Left lung (tissue), 10 donors: ENCODE measurements around the gene PLOD3. TPM values are rescaled to one million over a fixed set of nuclear protein-coding genes. Genes with fewer than 3 reads are reported as not detected.
A peak's percentile ranks its signal among the peaks of the same experiment; 100 is the strongest.

Source experiments
- ATAC-seq: fragments of 200-7000 bp; cut with Tn5 transposase; one replicate; pipeline ENCODE4 v1.9.1; 2020; ENCODE audit warnings: moderate library complexity
- DNase-seq, 4 donors: peaks; one replicate each; pipeline ENCODE4 v3.0.0-alpha.2; 2013 to 2020
- H3K27ac ChIP-seq, 2 donors: fragments of 200-600 bp; sonication (generic) in 1 of 2; one replicate each; pipeline versions ENCODE4 v1.5.0 to v1.8.0; 2020 to 2021
- H3K27me3 ChIP-seq, 2 donors: fragments of 200-600 bp; sonication (generic) in 1 of 2; one replicate each; pipeline versions ENCODE4 v1.5.0 to v1.8.0; 2020 to 2021
- H3K36me3 ChIP-seq, 2 donors: fragments of 200-600 bp; sonication (generic) in 1 of 2; one replicate each; pipeline versions ENCODE4 v1.5.0 to v1.8.0; 2020 to 2021
- H3K4me1 ChIP-seq, 2 donors: fragments of 200-600 bp; one replicate each; pipeline ENCODE4 v1.8.0; 2021
- H3K4me3 ChIP-seq, 2 donors: fragments of 200-600 bp; sonication (generic) in 1 of 2; one replicate each; pipeline versions ENCODE4 v1.5.0 to v1.8.0; 2020 to 2021; ENCODE audit warnings: mild to moderate bottlenecking in 1 of 2
- H3K9me3 ChIP-seq, 2 donors: fragments of 200-600 bp; sonication (generic) in 1 of 2; one replicate each; pipeline versions ENCODE4 v1.5.0 to v1.8.0; 2020 to 2021
- intact Hi-C, 2 donors: fragments of 100-400 bp; cut with DNase I; formaldehyde crosslinking; loops; one replicate each; pipeline versions ENCODE4 v1.11.2 to v1.14.2; 2022
- polyA plus RNA-seq, 6 donors: library from polyadenylated mRNA; unstranded; fragments of 120-200 nt; gene quantifications; one replicate each; pipeline ENCODE4 v1.2.1, GENCODE V29; 2013; ENCODE audit not compliant: insufficient read length in 6 of 6
- total RNA-seq, 2 donors: library from RNA; stranded (reverse); fragmentation: NEBNext Ultra II Directional; extraction: Animal tissue kit (Norgen Biotek cat#: 25700); gene quantifications; one replicate each; pipeline ENCODE4 v1.2.1, GENCODE V29; 2021
- TF ChIP-seq, protein P1 (sequence below), 2 donors: fragments of 200-600 bp; sonication (generic) in 1 of 2; IDR thresholded peaks; one replicate each; pipeline versions ENCODE4 v1.5.0 to v1.8.0; 2021; ENCODE audit warnings: antibody characterized with exemption in 2 of 2
- donor health status: DM: no; HTN: yes; CAD: no.
- donor health status: DM: no; HTN: no; CAD: no.

The PLOD3 gene
- total and polyA plus RNA-seq, 8 donors = 60.9 to 120 (median 66.2) TPM

- Histone ChIP-seq H3K36me3 (peaks cover 0 to 43% of the 10 kb centered on the region in 2 donors), H3K4me1 (peaks cover 8 to 89% of the 10 kb centered on the region in 2 donors), H3K4me3 (no peak overlapping the region), H3K27ac (no peak overlapping the region), H3K9me3 (no peaks in the 10 kb centered on the region), H3K27me3 (no peaks in the 10 kb centered on the region)
- DNase-seq (no peak), ATAC-seq (no peak)
- TF ChIP-seq, protein P1, sequence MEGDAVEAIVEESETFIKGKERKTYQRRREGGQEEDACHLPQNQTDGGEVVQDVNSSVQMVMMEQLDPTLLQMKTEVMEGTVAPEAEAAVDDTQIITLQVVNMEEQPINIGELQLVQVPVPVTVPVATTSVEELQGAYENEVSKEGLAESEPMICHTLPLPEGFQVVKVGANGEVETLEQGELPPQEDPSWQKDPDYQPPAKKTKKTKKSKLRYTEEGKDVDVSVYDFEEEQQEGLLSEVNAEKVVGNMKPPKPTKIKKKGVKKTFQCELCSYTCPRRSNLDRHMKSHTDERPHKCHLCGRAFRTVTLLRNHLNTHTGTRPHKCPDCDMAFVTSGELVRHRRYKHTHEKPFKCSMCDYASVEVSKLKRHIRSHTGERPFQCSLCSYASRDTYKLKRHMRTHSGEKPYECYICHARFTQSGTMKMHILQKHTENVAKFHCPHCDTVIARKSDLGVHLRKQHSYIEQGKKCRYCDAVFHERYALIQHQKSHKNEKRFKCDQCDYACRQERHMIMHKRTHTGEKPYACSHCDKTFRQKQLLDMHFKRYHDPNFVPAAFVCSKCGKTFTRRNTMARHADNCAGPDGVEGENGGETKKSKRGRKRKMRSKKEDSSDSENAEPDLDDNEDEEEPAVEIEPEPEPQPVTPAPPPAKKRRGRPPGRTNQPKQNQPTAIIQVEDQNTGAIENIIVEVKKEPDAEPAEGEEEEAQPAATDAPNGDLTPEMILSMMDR (IDR thresholded peaks at IDR 0.05) = no peak
- intact Hi-C loops = no loop called here
Measured at GRCh38 chr7:101241443-101242349, 24.3 kb upstream of the PLOD3 start.

- Histone ChIP-seq H3K36me3 (peaks cover 0 to 50% of the 10 kb centered on the region in 2 donors), H3K27me3 (no peaks in the 10 kb centered on the region), H3K9me3 (no peaks in the 10 kb centered on the region), H3K4me1 (peaks cover 8 to 83% of the 10 kb centered on the region in 2 donors), H3K4me3 (no peak overlapping the region), H3K27ac (no peak overlapping the region)
- ATAC-seq (no peak), DNase-seq (no peak)
- intact Hi-C loops = no loop called here
- TF ChIP-seq, protein P1 (IDR thresholded peaks at IDR 0.05) = no peak
Measured at GRCh38 chr7:101241015-101241363, 23.6 kb upstream of the PLOD3 start.

DNA sequence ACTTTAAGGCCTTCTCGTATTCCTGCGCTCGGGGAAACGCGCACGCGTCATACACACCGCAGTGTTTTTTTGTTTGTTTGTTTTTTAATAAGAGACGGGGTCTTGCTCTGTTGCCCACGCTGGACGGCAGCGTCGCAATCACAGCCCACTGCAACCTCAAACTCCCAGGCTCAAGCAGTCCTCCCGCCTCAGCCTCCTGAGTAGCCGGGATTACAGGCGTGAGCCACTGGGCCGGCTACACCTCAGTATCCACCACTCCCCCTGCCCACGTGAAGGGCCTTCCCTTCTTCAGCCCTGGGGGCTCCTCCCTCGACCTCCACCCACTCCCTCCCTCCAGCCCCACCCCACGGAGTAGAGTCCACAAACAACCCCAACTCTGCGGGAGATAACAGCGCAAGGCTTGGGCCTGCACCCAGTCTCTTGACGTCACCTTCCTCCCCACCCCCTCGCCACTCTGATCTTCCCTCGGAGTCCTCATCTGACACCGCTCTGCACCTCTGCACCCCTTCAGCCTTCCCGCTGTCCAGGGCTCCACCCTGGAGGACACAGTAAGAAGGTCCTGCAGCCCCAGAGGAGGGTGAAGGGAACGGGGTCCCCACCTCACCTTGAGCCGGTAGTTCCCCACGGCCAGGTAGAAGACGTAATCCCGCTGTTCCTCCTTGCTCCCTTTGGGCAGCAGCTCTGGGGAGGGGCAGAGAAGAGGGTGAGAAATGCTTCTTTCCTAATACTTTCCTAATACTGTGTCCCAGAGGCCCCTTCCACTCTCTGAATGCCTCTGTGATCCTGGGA, 23.0 kb upstream of the PLOD3 start:
- intact Hi-C loops = no loop called here
- Histone ChIP-seq H3K4me3 (no peak overlapping the region), H3K4me1 (peaks cover 8 to 78% of the 10 kb centered on the region in 2 donors), H3K9me3 (no peaks in the 10 kb centered on the region), H3K36me3 (peaks cover 0 to 54% of the 10 kb centered on the region in 2 donors), H3K27ac (peak overlapping the region; percentile 65 to 70), H3K27me3 (no peaks in the 10 kb centered on the region)
- TF ChIP-seq, protein P1 (IDR thresholded peaks at IDR 0.05) = no peak
- ATAC-seq (no peak), DNase-seq (no peak)

- DNase-seq (no peak), ATAC-seq (no peak)
- no peaks in the 10 kb centered on the region for H3K9me3 ChIP-seq
- H3K36me3 ChIP-seq = peaks cover 0 to 54% of the 10 kb centered on the region in 2 donors
- no peaks in the 10 kb centered on the region for H3K27me3 ChIP-seq
- H3K27ac ChIP-seq = peak overlapping the region; percentile 65 to 70
- TF ChIP-seq, protein P1 (IDR thresholded peaks at IDR 0.05) = no peak
- H3K4me3 ChIP-seq = no peak overlapping the region
- H3K4me1 ChIP-seq = peaks cover 8 to 73% of the 10 kb centered on the region in 2 donors
- intact Hi-C loops = no loop called here
Measured at GRCh38 chr7:101239951-101240220, 22.5 kb upstream of the PLOD3 start.
